Upper lobe of left lung (tissue), 4 donors: Measurements from ENCODE around the gene DHRS11.

Source experiments
- POLR2A ChIP-seq, 4 donors: fragments of 450-650 bp; IDR thresholded peaks; one replicate each; pipeline ENCODE4 v1.5.1; 2016 to 2017; ENCODE audit warnings: antibody characterized with exemption in 4 of 4, mild to moderate bottlenecking in 2 of 4
- POLR2AphosphoS5 ChIP-seq, 2 donors: sonication (generic); formaldehyde crosslinking; IDR thresholded peaks; one replicate each; pipeline ENCODE4 v1.5.1; 2017; ENCODE audit warnings: antibody characterized with exemption in 2 of 2
- TF ChIP-seq, protein P1 (sequence below), 6 experiments: fragments of 450-650 bp in 4 of 6; fragments of 200-600 bp in 2 of 6; sonication (generic) in 2 of 6; IDR thresholded peaks; one replicate each; pipeline ENCODE4 v1.5.1; 2016 to 2019; ENCODE audit warnings: antibody characterized with exemption in 6 of 6

DNA sequence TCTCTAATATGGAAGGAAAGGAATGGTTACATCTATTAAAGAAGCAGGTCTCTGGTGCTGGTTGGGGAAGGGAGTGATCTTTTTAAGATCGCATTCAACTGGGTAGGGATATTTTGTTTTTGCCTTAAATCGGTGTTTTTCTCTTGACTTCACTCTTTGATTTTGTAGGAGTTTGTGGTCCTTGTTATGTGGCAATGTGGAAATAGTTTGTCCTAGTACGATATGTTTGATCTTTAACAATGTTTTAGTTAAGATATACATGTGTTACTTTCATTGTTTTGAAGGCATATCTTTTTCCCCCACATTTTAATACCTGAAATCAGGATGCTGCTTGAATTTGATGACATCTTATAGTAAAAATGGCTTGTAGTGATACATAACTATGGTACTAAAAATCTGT, 38.2 kb upstream of the DHRS11 start:
- TF ChIP-seq POLR2A (IDR thresholded peaks at IDR 0.05) (no peak), POLR2AphosphoS5 (IDR thresholded peaks at IDR 0.05) (no peak)
- TF ChIP-seq, protein P1, sequence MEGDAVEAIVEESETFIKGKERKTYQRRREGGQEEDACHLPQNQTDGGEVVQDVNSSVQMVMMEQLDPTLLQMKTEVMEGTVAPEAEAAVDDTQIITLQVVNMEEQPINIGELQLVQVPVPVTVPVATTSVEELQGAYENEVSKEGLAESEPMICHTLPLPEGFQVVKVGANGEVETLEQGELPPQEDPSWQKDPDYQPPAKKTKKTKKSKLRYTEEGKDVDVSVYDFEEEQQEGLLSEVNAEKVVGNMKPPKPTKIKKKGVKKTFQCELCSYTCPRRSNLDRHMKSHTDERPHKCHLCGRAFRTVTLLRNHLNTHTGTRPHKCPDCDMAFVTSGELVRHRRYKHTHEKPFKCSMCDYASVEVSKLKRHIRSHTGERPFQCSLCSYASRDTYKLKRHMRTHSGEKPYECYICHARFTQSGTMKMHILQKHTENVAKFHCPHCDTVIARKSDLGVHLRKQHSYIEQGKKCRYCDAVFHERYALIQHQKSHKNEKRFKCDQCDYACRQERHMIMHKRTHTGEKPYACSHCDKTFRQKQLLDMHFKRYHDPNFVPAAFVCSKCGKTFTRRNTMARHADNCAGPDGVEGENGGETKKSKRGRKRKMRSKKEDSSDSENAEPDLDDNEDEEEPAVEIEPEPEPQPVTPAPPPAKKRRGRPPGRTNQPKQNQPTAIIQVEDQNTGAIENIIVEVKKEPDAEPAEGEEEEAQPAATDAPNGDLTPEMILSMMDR (IDR thresholded peaks at IDR 0.05), result no peak
